ENCODE data around the gene OR5V1. TPM values are rescaled to one million over a fixed set of nuclear protein-coding genes. Genes with fewer than 3 reads are reported as not detected.

OR5V1 gene
- not detected for total RNA-seq

GRCh38 chr6:29368765-29369164, at the start of gene OR5V1:
TSS of gene OR5V1 (minus strand) at chr6:29368865. CDS start at chr6:29356195, 12,670 bp downstream.
- Histone ChIP-seq H3K9me3 (no peaks in the 10 kb centered on the region), H3K27ac (no peak within 1 kb of the TSS), H3K36me3 (no peaks in the 10 kb centered on the region), H3K4me3 (no peak within 1 kb of the TSS), H3K4me1 (replicated peaks) (no peaks in the 10 kb centered on the region), H3K27me3 (replicated peaks; ENCODE audit: insufficient read depth) (no peaks in the 10 kb centered on the region)
- intact Hi-C loops (cut with DNase I): no loop called here
- no peak for TF ChIP-seq CTCF (IDR thresholded peaks at IDR 0.05)
- no peak for TF ChIP-seq POLR2A (IDR thresholded peaks at IDR 0.05)
- TF ChIP-seq POLR2AphosphoS5 (IDR thresholded peaks at IDR 0.05): no peak
- DNase-seq (ENCODE audit: low spot score): no peak
- WGBS: 87% methylated on average over 3 of the region's 3 CpGs

DNA sequence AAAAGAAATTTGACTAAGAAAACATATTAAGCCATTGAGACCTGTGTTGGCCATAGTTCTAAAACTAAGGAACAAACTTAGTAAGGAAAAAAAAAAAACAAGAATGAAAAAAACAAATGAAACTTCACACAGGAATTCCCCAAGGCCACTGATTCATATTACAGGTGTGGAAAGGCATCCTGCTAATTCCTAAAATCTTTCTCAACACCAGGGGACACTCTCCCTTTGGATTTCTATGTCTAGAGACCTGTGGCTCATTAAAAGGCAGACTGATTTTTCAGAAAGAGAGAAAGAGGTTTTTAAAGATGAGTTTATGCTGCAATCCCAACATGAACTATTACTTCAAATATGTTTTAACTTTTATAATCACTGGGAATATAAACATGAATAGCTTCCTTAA, 45.9 kb upstream of the OR5V1 start, which contains the start of gene OR12D1:
Gene OR12D1 (plus strand): TSS at position 341 of the 400 bp plus-strand sequence.
- no peak within 1 kb of the TSS for H3K27ac ChIP-seq
- intact Hi-C loops (cut with DNase I): no loop called here
- no peaks in the 10 kb centered on the region for H3K36me3 ChIP-seq
- no peak within 1 kb of the TSS for H3K4me3 ChIP-seq
- no peaks in the 10 kb centered on the region for H3K4me1 ChIP-seq (replicated peaks)
- DNase-seq (ENCODE audit: low spot score): no peak
- no peaks in the 10 kb centered on the region for H3K27me3 ChIP-seq (replicated peaks; ENCODE audit: insufficient read depth)
- TF ChIP-seq POLR2AphosphoS5 (IDR thresholded peaks at IDR 0.05) (no peak), CTCF (IDR thresholded peaks at IDR 0.05) (no peak), POLR2A (IDR thresholded peaks at IDR 0.05) (no peak)
- H3K9me3 ChIP-seq: no peaks in the 10 kb centered on the region

DNA sequence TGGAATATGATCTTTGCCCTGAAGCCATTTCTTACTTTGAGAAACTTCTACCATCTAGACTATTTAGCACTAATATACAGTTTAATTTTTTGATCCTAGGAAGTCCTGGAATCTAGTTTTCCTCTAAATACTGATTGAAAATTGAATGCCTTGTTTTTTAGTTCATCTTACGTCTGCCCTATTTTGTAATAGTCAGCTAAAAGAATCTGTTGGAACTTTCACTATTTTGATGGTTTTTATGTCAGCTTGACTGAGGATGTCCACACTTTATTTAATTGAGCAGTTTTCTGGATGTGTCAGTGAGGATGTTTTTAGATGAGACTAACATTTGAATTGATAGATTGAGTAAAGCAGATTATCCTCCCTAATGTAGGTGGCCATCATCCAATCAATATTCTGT, 35.1 kb upstream of the OR5V1 start:
- WGBS: 93% methylated on average over 1 of the region's 1 CpG
- H3K4me1 ChIP-seq (replicated peaks): no peaks in the 10 kb centered on the region
- no peaks in the 10 kb centered on the region for H3K36me3 ChIP-seq
- no peaks in the 10 kb centered on the region for H3K9me3 ChIP-seq
- TF ChIP-seq CTCF (IDR thresholded peaks at IDR 0.05) (no peak), POLR2A (IDR thresholded peaks at IDR 0.05) (no peak), POLR2AphosphoS5 (IDR thresholded peaks at IDR 0.05) (no peak)
- no peak overlapping the region for H3K27ac ChIP-seq
- DNase-seq (ENCODE audit: low spot score): no peak
- H3K4me3 ChIP-seq: no peak overlapping the region
- intact Hi-C loops (cut with DNase I): no loop called here
- no peaks in the 10 kb centered on the region for H3K27me3 ChIP-seq (replicated peaks; ENCODE audit: insufficient read depth)

- WGBS: 89% methylated on average over 2 of the region's 2 CpGs
- Histone ChIP-seq H3K27me3 (replicated peaks; ENCODE audit: insufficient read depth) (no peaks in the 10 kb centered on the region), H3K9me3 (no peaks in the 10 kb centered on the region), H3K36me3 (no peaks in the 10 kb centered on the region), H3K4me3 (no peak overlapping the region), H3K4me1 (replicated peaks) (no peaks in the 10 kb centered on the region), H3K27ac (no peak overlapping the region)
- no peak for TF ChIP-seq CTCF (IDR thresholded peaks at IDR 0.05)
- TF ChIP-seq POLR2AphosphoS5 (IDR thresholded peaks at IDR 0.05): no peak
- TF ChIP-seq POLR2A (IDR thresholded peaks at IDR 0.05): no peak
- intact Hi-C loops (cut with DNase I): no loop called here
- no peak for DNase-seq (ENCODE audit: low spot score)
Observed at GRCh38 chr6:29399525-29399924, 30.9 kb upstream of the OR5V1 start.

GRCh38 chr6:29395331-29395730, 26.7 kb upstream of the OR5V1 start, which contains the start of gene OR12D2:
TSS of gene OR12D2 (plus strand) at chr6:29395631. CDS start at chr6:29396700, 1,069 bp downstream.
- Histone ChIP-seq H3K9me3 (no peaks in the 10 kb centered on the region), H3K4me1 (replicated peaks) (no peaks in the 10 kb centered on the region), H3K4me3 (no peak within 1 kb of the TSS), H3K36me3 (no peaks in the 10 kb centered on the region), H3K27me3 (replicated peaks; ENCODE audit: insufficient read depth) (no peaks in the 10 kb centered on the region), H3K27ac (no peak within 1 kb of the TSS)
- no peak for TF ChIP-seq POLR2AphosphoS5 (IDR thresholded peaks at IDR 0.05)
- no peak for TF ChIP-seq POLR2A (IDR thresholded peaks at IDR 0.05)
- TF ChIP-seq CTCF (IDR thresholded peaks at IDR 0.05): no peak
- no peak for DNase-seq (ENCODE audit: low spot score)
- intact Hi-C loops (cut with DNase I): no loop called here
